GM12864 (cell line): ENCODE data around the gene SPDYC.

ENCODE experiments used
- DNase-seq: peaks from one replicate; pipeline ENCODE4 v3.0.0-alpha.2; 2011; ENCODE audit warnings: low read depth
- H3K4me3 ChIP-seq: 2 replicates; pipeline ENCODE4 v1.5.1; 2011; ENCODE audit warnings: mild to moderate bottlenecking, low read depth, low read length, control low read depth
- TF ChIP-seq, protein P1 (sequence below): IDR thresholded peaks from 2 replicates; pipeline ENCODE4 v1.5.1; 2011; ENCODE audit warnings: low read depth, mild to moderate bottlenecking, moderate library complexity, low read length, control low read depth, inconsistent platforms; ENCODE audit errors: missing control alignments

Gene SPDYC

DNA sequence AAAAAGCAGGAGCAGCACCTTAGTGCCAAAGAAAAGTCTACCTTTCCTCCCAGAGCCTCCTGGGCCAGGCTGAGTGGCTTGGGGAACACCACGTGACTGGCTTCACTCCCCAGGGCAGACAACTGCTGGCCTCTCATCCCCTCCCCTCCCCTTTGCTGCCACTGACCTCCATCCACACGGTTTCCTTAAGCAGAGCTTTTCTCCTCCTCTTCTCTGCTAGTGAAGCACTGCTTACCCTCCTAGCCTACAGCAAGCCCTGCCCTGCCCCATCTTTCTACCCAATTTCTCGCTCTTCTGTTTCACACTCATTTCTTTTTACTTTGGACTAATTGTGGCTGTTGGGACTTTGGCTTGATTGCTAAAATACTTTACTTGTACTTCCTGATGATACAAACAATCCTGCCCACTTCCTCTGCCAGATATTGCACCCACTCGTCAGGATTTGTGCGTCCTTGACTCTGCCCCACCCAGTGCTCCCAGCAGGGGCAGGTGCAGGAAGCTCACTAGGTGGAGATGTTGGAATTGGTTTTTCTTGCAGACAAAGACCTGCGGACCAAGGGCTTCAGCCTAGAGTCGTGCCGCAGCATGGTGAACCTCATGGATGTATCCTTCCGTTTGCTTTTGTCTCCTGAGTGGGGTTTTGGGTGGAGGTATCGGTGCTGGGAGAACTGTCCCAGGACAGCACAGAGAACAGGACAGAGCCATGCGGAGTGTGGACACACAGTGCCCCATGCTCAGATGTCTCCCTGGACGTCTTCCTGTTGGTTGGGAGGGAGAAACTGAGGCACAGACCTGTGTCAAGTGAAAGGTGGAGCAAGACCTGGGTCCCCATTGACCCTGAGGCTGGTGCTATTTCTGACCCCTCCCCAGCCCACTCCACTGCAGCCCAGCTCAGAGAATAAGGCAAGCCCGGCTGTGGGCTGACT lies 39.0 kb downstream of the SPDYC start:
- TF ChIP-seq, protein P1, sequence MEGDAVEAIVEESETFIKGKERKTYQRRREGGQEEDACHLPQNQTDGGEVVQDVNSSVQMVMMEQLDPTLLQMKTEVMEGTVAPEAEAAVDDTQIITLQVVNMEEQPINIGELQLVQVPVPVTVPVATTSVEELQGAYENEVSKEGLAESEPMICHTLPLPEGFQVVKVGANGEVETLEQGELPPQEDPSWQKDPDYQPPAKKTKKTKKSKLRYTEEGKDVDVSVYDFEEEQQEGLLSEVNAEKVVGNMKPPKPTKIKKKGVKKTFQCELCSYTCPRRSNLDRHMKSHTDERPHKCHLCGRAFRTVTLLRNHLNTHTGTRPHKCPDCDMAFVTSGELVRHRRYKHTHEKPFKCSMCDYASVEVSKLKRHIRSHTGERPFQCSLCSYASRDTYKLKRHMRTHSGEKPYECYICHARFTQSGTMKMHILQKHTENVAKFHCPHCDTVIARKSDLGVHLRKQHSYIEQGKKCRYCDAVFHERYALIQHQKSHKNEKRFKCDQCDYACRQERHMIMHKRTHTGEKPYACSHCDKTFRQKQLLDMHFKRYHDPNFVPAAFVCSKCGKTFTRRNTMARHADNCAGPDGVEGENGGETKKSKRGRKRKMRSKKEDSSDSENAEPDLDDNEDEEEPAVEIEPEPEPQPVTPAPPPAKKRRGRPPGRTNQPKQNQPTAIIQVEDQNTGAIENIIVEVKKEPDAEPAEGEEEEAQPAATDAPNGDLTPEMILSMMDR: no peak
- H3K4me3 ChIP-seq: no peak overlapping the region
- no peak for DNase-seq

DNA sequence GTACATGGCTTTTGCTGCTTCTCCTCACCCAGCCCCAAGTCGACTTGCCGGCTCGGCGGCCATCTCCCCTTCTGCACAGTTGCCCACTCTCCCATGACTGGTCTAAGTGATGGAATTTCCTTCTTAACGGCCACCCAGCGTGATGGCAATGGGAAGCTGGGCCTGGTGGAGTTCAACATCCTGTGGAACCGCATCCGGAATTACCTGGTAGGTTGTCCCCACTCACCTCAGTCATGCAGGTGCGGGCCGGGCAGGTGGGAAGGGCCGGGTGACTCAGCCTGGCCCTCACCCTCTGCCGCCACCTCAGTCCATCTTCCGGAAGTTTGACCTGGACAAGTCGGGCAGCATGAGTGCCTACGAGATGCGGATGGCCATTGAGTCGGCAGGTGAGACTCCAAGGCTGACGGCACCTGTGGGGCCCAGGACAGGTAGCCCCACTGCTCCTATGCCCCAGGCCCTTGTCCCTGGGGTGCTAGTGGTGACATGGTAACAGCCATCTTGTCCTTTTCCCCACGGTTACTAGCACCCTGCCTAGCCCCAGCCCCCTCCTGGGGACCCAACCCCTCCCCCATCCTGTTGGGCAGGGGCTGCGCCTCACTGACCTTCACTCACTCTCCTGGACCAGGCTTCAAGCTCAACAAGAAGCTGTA lies 39.8 kb downstream of the SPDYC start:
- TF ChIP-seq, protein P1: no peak
- DNase-seq: no peak
- no peak overlapping the region for H3K4me3 ChIP-seq

DNA sequence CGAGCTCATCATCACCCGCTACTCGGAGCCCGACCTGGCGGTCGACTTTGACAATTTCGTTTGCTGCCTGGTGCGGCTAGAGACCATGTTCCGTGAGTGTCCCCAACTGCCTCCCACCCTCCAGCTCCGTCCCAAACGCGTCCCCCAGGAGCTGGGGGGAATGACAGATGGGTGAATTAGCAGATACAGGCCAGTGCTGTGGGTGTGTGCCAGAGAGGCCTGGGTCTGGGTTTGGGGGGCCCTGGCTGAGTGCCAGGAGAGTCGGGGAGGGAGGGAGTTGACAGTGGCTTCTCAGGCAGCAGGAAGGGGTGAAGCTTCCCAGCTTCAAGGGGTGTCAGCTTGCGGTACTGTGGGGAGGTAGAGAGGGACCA lies 40.3 kb downstream of the SPDYC start:
- H3K4me3 ChIP-seq: no peak overlapping the region
- DNase-seq: no peak
- TF ChIP-seq, protein P1: no peak

DNA sequence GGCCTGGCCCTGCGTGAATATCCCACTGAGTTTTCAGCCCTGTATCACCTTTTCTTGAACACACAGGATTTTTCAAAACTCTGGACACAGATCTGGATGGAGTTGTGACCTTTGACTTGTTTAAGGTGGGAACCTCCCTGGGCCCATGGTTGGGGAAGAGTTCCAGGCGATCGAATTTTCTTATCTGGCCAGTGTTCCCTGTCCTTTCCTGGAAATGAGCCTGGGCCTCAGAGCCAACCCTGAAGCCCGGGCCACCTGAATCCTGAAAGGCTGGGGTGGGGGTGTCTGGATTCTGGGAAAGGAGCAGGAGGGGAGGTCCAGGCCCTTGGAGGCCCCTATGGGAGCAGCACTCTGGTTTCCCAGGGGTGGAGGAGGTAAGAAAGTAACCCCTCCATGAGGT lies 40.7 kb downstream of the SPDYC start:
- H3K4me3 ChIP-seq: no peak overlapping the region
- TF ChIP-seq, protein P1: no peak
- no peak for DNase-seq

DNA sequence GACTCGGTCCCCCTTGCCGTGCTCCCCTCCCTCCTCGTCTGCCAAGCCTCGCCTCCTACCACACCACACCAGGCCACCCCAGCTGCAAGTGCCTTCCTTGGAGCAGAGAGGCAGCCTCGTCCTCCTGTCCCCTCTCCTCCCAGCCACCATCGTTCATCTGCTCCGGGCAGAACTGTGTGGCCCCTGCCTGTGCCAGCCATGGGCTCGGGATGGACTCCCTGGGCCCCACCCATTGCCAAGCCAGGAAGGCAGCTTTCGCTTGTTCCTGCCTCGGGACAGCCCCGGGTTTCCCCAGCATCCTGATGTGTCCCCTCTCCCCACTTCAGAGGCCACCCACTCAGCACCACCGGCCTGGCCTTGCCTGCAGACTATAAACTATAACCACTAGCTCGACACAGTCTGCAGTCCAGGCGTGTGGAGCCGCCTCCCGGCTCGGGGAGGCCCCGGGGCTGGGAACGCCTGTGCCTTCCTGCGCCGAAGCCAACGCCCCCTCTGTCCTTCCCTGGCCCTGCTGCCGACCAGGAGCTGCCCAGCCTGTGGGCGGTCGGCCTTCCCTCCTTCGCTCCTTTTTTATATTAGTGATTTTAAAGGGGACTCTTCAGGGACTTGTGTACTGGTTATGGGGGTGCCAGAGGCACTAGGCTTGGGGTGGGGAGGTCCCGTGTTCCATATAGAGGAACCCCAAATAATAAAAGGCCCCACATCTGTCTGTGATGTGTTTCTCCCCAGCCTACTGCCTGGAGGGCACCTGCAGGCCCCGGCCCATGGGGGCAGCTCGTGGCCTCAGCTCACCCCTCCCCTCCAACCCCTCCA lies 41.5 kb downstream of the SPDYC start:
- no peak overlapping the region for H3K4me3 ChIP-seq
- DNase-seq: no peak
- TF ChIP-seq, protein P1: no peak

DNA sequence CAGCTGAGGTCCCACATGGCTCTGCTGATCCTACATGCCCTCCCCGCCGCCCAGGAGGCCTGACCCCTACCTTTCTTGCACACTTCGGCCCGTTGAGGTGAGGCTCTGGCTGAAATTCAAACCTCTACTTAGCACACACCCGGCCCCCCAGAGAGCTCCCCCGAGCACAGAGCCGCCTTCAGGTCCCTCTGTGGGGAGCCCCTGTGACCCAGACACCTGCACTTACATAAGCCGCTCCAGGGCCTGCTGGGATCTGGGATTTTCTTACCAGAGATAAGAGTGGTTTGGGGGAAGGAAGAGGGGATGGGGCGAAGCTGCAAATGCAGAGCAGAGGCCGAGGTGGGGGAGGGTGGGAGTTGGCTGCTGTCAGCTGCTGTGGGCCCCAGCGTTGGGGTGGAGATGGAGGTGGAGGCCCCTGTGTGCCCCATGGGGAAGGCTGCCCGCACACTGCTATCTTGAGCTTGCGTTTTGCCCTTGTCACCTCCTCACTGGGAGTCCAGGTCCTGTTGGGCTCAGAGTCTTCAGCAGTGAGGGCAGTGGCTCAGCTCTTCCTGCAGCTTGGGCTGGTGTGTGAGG lies 42.3 kb downstream of the SPDYC start:
- DNase-seq: no peak
- TF ChIP-seq, protein P1: no peak
- no peak overlapping the region for H3K4me3 ChIP-seq
